GM23338 (cell line): ENCODE results near the gene ADGRV1. TPM values are rescaled to one million over a fixed set of nuclear protein-coding genes. Genes with fewer than 3 reads are reported as not detected.
A peak's percentile ranks its signal among the peaks of the same experiment; 100 is the strongest.

Source experiments
- ATAC-seq: fragments of 200-7000 bp; cut with Tn5 transposase; 3 replicates; pipeline ENCODE4 v1.9.1; 2020
- DNase-seq: peaks from one replicate; pipeline ENCODE4 v3.0.0-alpha.2; 2015; ENCODE audit warnings: low spot score
- H2AFZ ChIP-seq: fragments of 200-600 bp; sonication (generic); 2 replicates; pipeline ENCODE4 v1.8.0; 2016; ENCODE audit warnings: antibody characterized with exemption, mild to moderate bottlenecking, moderate library complexity
- H3F3A ChIP-seq: fragments of 200-600 bp; sonication (generic); replicated peaks from 2 replicates; pipeline ENCODE4 v1.8.0; 2017; ENCODE audit warnings: antibody characterized with exemption, mixed run types, low read depth
- H3K27ac ChIP-seq: fragments of 200-600 bp; sonication (generic); 2 replicates; pipeline ENCODE4 v1.6.1; 2016; ENCODE audit warnings: low read depth
- H3K27me3 ChIP-seq: fragments of 200-600 bp; sonication (generic); 2 replicates; pipeline ENCODE4 v1.8.0; 2016; ENCODE audit warnings: mild to moderate bottlenecking, mixed run types, moderate library complexity; ENCODE audit not compliant: insufficient read depth
- H3K36me3 ChIP-seq: fragments of 200-600 bp; sonication (generic); 2 replicates; pipeline ENCODE4 v1.8.0; 2016; ENCODE audit warnings: mild to moderate bottlenecking; ENCODE audit not compliant: insufficient read depth
- H3K4me1 ChIP-seq: fragments of 200-600 bp; sonication (generic); 2 replicates; pipeline ENCODE4 v1.8.0; 2016; ENCODE audit warnings: mild to moderate bottlenecking, moderate library complexity; ENCODE audit not compliant: insufficient read depth
- H3K4me2 ChIP-seq: fragments of 200-600 bp; sonication (generic); 2 replicates; pipeline ENCODE4 v1.7.1; 2017; ENCODE audit warnings: mixed run types
- H3K4me3 ChIP-seq: fragments of 200-600 bp; sonication (generic); 2 replicates; pipeline ENCODE4 v1.6.1; 2016; ENCODE audit warnings: mixed run types
- H3K79me2 ChIP-seq: fragments of 200-600 bp; sonication (generic); replicated peaks from 2 replicates; pipeline ENCODE4 v1.8.0; 2017; ENCODE audit warnings: mild to moderate bottlenecking; ENCODE audit not compliant: insufficient read depth
- H3K9me2 ChIP-seq: fragments of 200-600 bp; sonication (generic); 2 replicates; pipeline ENCODE4 v1.8.0; 2017; ENCODE audit not compliant: insufficient read depth
- H4K20me1 ChIP-seq: fragments of 200-600 bp; sonication (generic); replicated peaks from 2 replicates; pipeline ENCODE4 v1.8.0; 2017; ENCODE audit warnings: mild to moderate bottlenecking; ENCODE audit not compliant: insufficient read depth
- H3K27ac Mint-ChIP-seq: 2 replicates; pipeline ENCODE4 v1.8.0; 2020; ENCODE audit warnings: inconsistent platforms, mild to moderate bottlenecking, moderate library complexity, mixed read lengths
- H3K27me3 Mint-ChIP-seq: 3 replicates; pipeline ENCODE4 v1.8.0; 2022; ENCODE audit warnings: low read depth, mild to moderate bottlenecking, moderate library complexity, mixed read lengths, inconsistent platforms; ENCODE audit not compliant: insufficient read depth, poor library complexity
- H3K36me3 Mint-ChIP-seq: 3 replicates; pipeline ENCODE4 v1.8.0; 2021; ENCODE audit warnings: low read depth, mild to moderate bottlenecking, inconsistent platforms, moderate library complexity, mixed read lengths
- H3K4me1 Mint-ChIP-seq: 3 replicates; pipeline ENCODE4 v1.8.0; 2020; ENCODE audit warnings: mild to moderate bottlenecking, inconsistent platforms, mixed read lengths
- H3K4me3 Mint-ChIP-seq: 3 replicates; pipeline ENCODE4 v1.8.0; 2021; ENCODE audit warnings: moderate library complexity, mild to moderate bottlenecking, inconsistent platforms, mixed read lengths
- H3K9me3 Mint-ChIP-seq: 3 replicates; pipeline ENCODE4 v1.8.0; 2020; ENCODE audit warnings: moderate library complexity, mild to moderate bottlenecking, inconsistent platforms, mixed read lengths
- EZH2 ChIP-seq: fragments of 200-600 bp; sonication (generic); IDR thresholded peaks from one replicate; pipeline ENCODE4 v1.8.0; 2017; ENCODE audit warnings: antibody characterized with exemption, mild to moderate bottlenecking, low read depth; ENCODE audit not compliant: unreplicated experiment
- JUNB ChIP-seq: IDR thresholded peaks from one replicate; pipeline ENCODE4 v1.6.1; 2016; ENCODE audit warnings: antibody characterized with exemption; ENCODE audit not compliant: unreplicated experiment
- POLR2AphosphoS5 ChIP-seq: IDR thresholded peaks from 2 replicates; pipeline ENCODE4 v1.6.1; 2016; ENCODE audit warnings: antibody characterized with exemption, low read depth
- STAT1 ChIP-seq: IDR thresholded peaks from one replicate; pipeline ENCODE4 v1.6.1; 2016; ENCODE audit warnings: antibody characterized with exemption; ENCODE audit not compliant: unreplicated experiment
- polyA plus RNA-seq: library from polyadenylated mRNA; unstranded; fragments of >200 nt; fragmentation: Nextera tagmentation; extraction: Ambion mirVana; gene quantifications from 2 replicates; pipeline ENCODE4 v1.2.1, GENCODE V29; 2016
- total RNA-seq: library from RNA; depleted of rRNA; stranded (reverse); fragments of >200 nt; shearing (Covaris generic); gene quantifications from 2 replicates; pipeline ENCODE4 v1.2.3, GENCODE V29; 2014
- TF ChIP-seq, protein P1 (sequence below): IDR thresholded peaks from one replicate; pipeline ENCODE4 v1.6.1; 2018; ENCODE audit warnings: antibody characterized with exemption; ENCODE audit not compliant: unreplicated experiment
- TF ChIP-seq, protein P2 (sequence below), 2 experiments: fragments of 200-600 bp in 1 of 2; sonication (generic) in 1 of 2; conservative IDR thresholded peaks; 2 replicates each; pipeline versions ENCODE4 v1.5.1 to v1.6.1; 2016 to 2017; ENCODE audit warnings: antibody characterized with exemption in 2 of 2, low read depth in 2 of 2, mild to moderate bottlenecking in 2 of 2, moderate library complexity in 1 of 2
- TF ChIP-seq, protein P3 (sequence below): fragments of 250-450 bp; sonication (Bioruptor Pico); IDR thresholded peaks from 2 replicates; pipeline ENCODE4 v1.5.0; 2020; ENCODE audit warnings: mild to moderate bottlenecking, moderate library complexity

ADGRV1 gene
- total and polyA plus RNA-seq, 2 experiments from 2014 or later, result 46.1 to 149 TPM

DNA sequence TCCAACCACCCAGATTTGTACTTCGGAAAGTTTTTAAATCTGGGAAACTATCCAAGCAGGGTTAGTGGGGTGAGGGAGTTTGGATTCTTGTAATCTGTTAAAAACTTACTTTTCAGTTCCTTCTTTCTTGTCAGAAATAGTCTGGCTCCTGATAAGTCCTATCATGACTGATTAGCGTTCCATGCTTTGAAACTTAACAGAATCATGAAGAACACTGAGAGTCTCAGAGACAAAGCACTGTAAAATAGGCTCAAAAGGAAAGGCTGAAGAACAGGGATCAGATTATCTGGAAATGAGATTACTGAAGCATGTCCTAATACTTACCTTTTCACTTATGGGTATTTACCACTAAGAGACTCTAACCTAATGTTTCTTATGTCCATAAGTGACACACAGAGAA is 582.1 kb downstream of the ADGRV1 start (continued):
- no peak for TF ChIP-seq JUNB
- TF ChIP-seq EZH2, result no peak
- TF ChIP-seq, protein P1, sequence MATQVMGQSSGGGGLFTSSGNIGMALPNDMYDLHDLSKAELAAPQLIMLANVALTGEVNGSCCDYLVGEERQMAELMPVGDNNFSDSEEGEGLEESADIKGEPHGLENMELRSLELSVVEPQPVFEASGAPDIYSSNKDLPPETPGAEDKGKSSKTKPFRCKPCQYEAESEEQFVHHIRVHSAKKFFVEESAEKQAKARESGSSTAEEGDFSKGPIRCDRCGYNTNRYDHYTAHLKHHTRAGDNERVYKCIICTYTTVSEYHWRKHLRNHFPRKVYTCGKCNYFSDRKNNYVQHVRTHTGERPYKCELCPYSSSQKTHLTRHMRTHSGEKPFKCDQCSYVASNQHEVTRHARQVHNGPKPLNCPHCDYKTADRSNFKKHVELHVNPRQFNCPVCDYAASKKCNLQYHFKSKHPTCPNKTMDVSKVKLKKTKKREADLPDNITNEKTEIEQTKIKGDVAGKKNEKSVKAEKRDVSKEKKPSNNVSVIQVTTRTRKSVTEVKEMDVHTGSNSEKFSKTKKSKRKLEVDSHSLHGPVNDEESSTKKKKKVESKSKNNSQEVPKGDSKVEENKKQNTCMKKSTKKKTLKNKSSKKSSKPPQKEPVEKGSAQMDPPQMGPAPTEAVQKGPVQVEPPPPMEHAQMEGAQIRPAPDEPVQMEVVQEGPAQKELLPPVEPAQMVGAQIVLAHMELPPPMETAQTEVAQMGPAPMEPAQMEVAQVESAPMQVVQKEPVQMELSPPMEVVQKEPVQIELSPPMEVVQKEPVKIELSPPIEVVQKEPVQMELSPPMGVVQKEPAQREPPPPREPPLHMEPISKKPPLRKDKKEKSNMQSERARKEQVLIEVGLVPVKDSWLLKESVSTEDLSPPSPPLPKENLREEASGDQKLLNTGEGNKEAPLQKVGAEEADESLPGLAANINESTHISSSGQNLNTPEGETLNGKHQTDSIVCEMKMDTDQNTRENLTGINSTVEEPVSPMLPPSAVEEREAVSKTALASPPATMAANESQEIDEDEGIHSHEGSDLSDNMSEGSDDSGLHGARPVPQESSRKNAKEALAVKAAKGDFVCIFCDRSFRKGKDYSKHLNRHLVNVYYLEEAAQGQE, result no peak
- no peak for TF ChIP-seq STAT1
- TF ChIP-seq, protein P2, sequence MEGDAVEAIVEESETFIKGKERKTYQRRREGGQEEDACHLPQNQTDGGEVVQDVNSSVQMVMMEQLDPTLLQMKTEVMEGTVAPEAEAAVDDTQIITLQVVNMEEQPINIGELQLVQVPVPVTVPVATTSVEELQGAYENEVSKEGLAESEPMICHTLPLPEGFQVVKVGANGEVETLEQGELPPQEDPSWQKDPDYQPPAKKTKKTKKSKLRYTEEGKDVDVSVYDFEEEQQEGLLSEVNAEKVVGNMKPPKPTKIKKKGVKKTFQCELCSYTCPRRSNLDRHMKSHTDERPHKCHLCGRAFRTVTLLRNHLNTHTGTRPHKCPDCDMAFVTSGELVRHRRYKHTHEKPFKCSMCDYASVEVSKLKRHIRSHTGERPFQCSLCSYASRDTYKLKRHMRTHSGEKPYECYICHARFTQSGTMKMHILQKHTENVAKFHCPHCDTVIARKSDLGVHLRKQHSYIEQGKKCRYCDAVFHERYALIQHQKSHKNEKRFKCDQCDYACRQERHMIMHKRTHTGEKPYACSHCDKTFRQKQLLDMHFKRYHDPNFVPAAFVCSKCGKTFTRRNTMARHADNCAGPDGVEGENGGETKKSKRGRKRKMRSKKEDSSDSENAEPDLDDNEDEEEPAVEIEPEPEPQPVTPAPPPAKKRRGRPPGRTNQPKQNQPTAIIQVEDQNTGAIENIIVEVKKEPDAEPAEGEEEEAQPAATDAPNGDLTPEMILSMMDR (conservative IDR thresholded peaks at IDR 0.05; ENCODE audit: low read depth in 2 of 2), result no peak

DNA sequence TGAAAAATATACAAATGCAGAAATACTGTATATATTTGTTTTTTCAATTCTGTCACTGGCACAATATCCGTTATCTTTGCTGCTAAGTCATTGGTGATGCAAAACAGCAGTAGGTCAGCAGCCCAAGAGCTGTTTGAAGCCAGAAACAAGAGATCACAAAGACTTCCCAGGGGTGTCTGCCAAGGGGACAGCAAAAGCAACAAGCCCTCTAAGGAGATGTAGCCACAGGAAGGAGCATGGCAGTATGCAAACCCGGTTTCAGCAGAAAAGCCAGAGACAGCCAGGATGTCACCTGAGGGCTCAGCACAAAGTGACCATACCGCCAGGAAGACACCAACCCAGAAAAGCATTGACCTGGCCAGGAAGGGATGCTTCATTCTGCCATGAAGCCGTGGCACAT is 583.0 kb downstream of the ADGRV1 start:
- Histone ChIP-seq H3K36me3 (no peaks in the 10 kb centered on the region), H3K27ac (no peak overlapping the region), H3K27me3 (no peaks in the 10 kb centered on the region), H3F3A (no peaks in the 10 kb centered on the region), H3K4me1 (no peaks in the 10 kb centered on the region), H3K9me2 (no peaks in the 10 kb centered on the region), H3K4me3 (no peak overlapping the region), H3K79me2 (no peaks in the 10 kb centered on the region), H2AFZ (no peak overlapping the region), H4K20me1 (no peaks in the 10 kb centered on the region; the same call in 1 of the 2 replicates), H3K4me2 (no peak overlapping the region)
- Mint-ChIP-seq H3K4me3 (no peak overlapping the region), H3K4me1 (peaks cover 17% of the 10 kb centered on the region; the same call in 2 of the 3 replicates), H3K36me3 (no peaks in the 10 kb centered on the region), H3K27ac (peak overlapping the region; percentile 31; the same call in 1 of the 2 replicates), H3K9me3 (no peaks in the 10 kb centered on the region), H3K27me3 (peaks cover 3% of the 10 kb centered on the region)
- DNase-seq, result peak; percentile 25
- peak; percentile 80 for ATAC-seq
- TF ChIP-seq POLR2AphosphoS5, result no peak
- TF ChIP-seq, protein P3, sequence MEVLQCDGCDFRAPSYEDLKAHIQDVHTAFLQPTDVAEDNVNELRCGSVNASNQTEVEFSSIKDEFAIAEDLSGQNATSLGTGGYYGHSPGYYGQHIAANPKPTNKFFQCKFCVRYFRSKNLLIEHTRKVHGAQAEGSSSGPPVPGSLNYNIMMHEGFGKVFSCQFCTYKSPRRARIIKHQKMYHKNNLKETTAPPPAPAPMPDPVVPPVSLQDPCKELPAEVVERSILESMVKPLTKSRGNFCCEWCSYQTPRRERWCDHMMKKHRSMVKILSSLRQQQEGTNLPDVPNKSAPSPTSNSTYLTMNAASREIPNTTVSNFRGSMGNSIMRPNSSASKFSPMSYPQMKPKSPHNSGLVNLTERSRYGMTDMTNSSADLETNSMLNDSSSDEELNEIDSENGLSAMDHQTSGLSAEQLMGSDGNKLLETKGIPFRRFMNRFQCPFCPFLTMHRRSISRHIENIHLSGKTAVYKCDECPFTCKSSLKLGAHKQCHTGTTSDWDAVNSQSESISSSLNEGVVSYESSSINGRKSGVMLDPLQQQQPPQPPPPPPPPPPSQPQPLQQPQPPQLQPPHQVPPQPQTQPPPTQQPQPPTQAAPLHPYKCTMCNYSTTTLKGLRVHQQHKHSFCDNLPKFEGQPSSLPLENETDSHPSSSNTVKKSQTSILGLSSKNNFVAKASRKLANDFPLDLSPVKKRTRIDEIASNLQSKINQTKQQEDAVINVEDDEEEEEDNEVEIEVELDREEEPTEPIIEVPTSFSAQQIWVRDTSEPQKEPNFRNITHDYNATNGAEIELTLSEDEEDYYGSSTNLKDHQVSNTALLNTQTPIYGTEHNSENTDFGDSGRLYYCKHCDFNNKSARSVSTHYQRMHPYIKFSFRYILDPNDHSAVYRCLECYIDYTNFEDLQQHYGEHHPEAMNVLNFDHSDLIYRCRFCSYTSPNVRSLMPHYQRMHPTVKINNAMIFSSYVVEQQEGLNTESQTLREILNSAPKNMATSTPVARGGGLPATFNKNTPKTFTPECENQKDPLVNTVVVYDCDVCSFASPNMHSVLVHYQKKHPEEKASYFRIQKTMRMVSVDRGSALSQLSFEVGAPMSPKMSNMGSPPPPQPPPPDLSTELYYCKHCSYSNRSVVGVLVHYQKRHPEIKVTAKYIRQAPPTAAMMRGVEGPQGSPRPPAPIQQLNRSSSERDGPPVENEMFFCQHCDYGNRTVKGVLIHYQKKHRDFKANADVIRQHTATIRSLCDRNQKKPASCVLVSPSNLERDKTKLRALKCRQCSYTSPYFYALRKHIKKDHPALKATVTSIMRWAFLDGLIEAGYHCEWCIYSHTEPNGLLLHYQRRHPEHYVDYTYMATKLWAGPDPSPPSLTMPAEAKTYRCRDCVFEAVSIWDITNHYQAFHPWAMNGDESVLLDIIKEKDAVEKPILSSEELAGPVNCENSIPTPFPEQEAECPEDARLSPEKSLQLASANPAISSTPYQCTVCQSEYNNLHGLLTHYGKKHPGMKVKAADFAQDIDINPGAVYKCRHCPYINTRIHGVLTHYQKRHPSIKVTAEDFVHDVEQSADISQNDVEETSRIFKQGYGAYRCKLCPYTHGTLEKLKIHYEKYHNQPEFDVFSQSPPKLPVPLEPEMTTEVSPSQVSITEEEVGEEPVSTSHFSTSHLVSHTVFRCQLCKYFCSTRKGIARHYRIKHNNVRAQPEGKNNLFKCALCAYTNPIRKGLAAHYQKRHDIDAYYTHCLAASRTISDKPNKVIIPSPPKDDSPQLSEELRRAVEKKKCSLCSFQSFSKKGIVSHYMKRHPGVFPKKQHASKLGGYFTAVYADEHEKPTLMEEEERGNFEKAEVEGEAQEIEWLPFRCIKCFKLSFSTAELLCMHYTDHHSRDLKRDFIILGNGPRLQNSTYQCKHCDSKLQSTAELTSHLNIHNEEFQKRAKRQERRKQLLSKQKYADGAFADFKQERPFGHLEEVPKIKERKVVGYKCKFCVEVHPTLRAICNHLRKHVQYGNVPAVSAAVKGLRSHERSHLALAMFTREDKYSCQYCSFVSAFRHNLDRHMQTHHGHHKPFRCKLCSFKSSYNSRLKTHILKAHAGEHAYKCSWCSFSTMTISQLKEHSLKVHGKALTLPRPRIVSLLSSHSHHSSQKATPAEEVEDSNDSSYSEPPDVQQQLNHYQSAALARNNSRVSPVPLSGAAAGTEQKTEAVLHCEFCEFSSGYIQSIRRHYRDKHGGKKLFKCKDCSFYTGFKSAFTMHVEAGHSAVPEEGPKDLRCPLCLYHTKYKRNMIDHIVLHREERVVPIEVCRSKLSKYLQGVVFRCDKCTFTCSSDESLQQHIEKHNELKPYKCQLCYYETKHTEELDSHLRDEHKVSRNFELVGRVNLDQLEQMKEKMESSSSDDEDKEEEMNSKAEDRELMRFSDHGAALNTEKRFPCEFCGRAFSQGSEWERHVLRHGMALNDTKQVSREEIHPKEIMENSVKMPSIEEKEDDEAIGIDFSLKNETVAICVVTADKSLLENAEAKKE (CRISPR knock-in tag), result 0 out of 2 replicates have a peak, but pooled peaks have one; percentile 15
